GM19193 (cell line): Measurements from ENCODE around the gene CPD.

Experiments
- POLR2A ChIP-seq: IDR thresholded peaks from 4 replicates; pipeline ENCODE4 v1.6.1; 2011; ENCODE audit not compliant: insufficient read depth, insufficient read length; ENCODE audit errors: extremely low read depth

CPD gene

GRCh38 chr17:30376621-30377452 lies 1.9 kb upstream of the CPD start:
- no peak for TF ChIP-seq POLR2A

- no peak for TF ChIP-seq POLR2A
Measured at GRCh38 chr17:30377574-30378240, 1.0 kb upstream of the CPD start.

- TF ChIP-seq POLR2A = no peak
Measured at GRCh38 chr17:30378241-30378824, 394 bp upstream of the CPD start.

GRCh38 chr17:30379303-30379902 lies 676 bp downstream of the CPD start:
- no peak for TF ChIP-seq POLR2A

GRCh38 chr17:30379903-30380381 lies 1.2 kb downstream of the CPD start:
- no peak for TF ChIP-seq POLR2A

- no peak for TF ChIP-seq POLR2A
Measured at GRCh38 chr17:30380643-30381339, 2.1 kb downstream of the CPD start.

GRCh38 chr17:30381340-30381659 lies 2.6 kb downstream of the CPD start:
- TF ChIP-seq POLR2A = no peak

GRCh38 chr17:30382345-30382744 lies 3.6 kb downstream of the CPD start:
- TF ChIP-seq POLR2A = no peak

- TF ChIP-seq POLR2A = no peak
Measured at GRCh38 chr17:30388321-30389179, 9.8 kb downstream of the CPD start.

- no peak for TF ChIP-seq POLR2A
Measured at GRCh38 chr17:30389756-30390300, 11.1 kb downstream of the CPD start.

GRCh38 chr17:30391534-30391933 lies 12.8 kb downstream of the CPD start:
- no peak for TF ChIP-seq POLR2A

GRCh38 chr17:30393491-30393890 lies 14.8 kb downstream of the CPD start:
- no peak for TF ChIP-seq POLR2A
